Large intestine (tissue), 3 donors: ENCODE data around the gene CFAP52. TPM values are rescaled to one million over a fixed set of nuclear protein-coding genes. Genes with fewer than 3 reads are reported as not detected.

Experiments
- DNase-seq, 2 donors: peaks; one replicate each; pipeline versions ENCODE4 v3.0.0 to v3.0.0-alpha.2; 2013
- H3K27ac ChIP-seq: one replicate; pipeline ENCODE4 v1.5.1; 2013; ENCODE audit warnings: low read length
- H3K27me3 ChIP-seq: 2 replicates; pipeline ENCODE4 v1.6.1; 2013; ENCODE audit warnings: low read length; ENCODE audit not compliant: control insufficient read depth, insufficient read depth
- H3K36me3 ChIP-seq: 2 replicates; pipeline ENCODE4 v1.6.1; 2013; ENCODE audit warnings: low read length; ENCODE audit not compliant: control insufficient read depth, insufficient read depth
- H3K4me1 ChIP-seq: one replicate; pipeline ENCODE4 v1.6.1; 2013; ENCODE audit warnings: low read length; ENCODE audit not compliant: control insufficient read depth, insufficient read depth
- H3K4me3 ChIP-seq: one replicate; pipeline ENCODE4 v1.5.1; 2013; ENCODE audit warnings: low read length
- H3K9me3 ChIP-seq: one replicate; pipeline ENCODE4 v1.6.1; 2013; ENCODE audit warnings: mild to moderate bottlenecking, low read depth, low read length, moderate library complexity; ENCODE audit not compliant: control insufficient read depth
- WGBS: methylation state at CpG from one replicate; pipeline ENCODE4 v1.1.5; 2013; ENCODE audit warnings: low lambda C conversion rate; ENCODE audit not compliant: insufficient coverage; 5-methylcytosine and 5-hydroxymethylcytosine counted together
- polyA plus RNA-seq: library from polyadenylated mRNA; unstranded; fragments of 120-200 nt; gene quantifications from one replicate; pipeline ENCODE4 v1.2.1, GENCODE V29; 2013

The CFAP52 gene
- polyA plus RNA-seq, 1 donor, result 0.45 TPM

- WGBS, result no CpG with 5 or more reads among the region's 6 CpGs
- no peak for DNase-seq
- Histone ChIP-seq H3K9me3 (no peaks in the 10 kb centered on the region), H3K4me1 (no peaks in the 10 kb centered on the region), H3K27ac (no peak overlapping the region), H3K27me3 (no peaks in the 10 kb centered on the region), H3K4me3 (no peak overlapping the region), H3K36me3 (no peaks in the 10 kb centered on the region)
Measured at GRCh38 chr17:9669551-9670008, 93.1 kb downstream of the CFAP52 start.

- H3K4me3 ChIP-seq, result no peak overlapping the region
- WGBS, result 100% methylated on average over 1 of the region's 8 CpGs
Measured at GRCh38 chr17:9670596-9670995, 94.2 kb downstream of the CFAP52 start.

GRCh38 chr17:9671559-9671958, 95.1 kb downstream of the CFAP52 start:
- Histone ChIP-seq H3K4me3 (no peak overlapping the region), H3K36me3 (no peaks in the 10 kb centered on the region), H3K27me3 (no peaks in the 10 kb centered on the region), H3K9me3 (no peaks in the 10 kb centered on the region), H3K4me1 (no peaks in the 10 kb centered on the region), H3K27ac (no peak overlapping the region)
- no peak for DNase-seq
- WGBS, result 57% methylated on average over 1 of the region's 4 CpGs

More at GRCh38 chr17:9670596-9670995, 94.2 kb downstream of the CFAP52 start:
- H3K9me3 ChIP-seq, result no peaks in the 10 kb centered on the region
- DNase-seq, result no peak
- no peaks in the 10 kb centered on the region for H3K4me1 ChIP-seq
- no peaks in the 10 kb centered on the region for H3K36me3 ChIP-seq
- no peaks in the 10 kb centered on the region for H3K27me3 ChIP-seq
- H3K27ac ChIP-seq, result no peak overlapping the region

- Histone ChIP-seq H3K27me3 (no peaks in the 10 kb centered on the region), H3K36me3 (no peaks in the 10 kb centered on the region), H3K9me3 (no peaks in the 10 kb centered on the region), H3K4me1 (no peaks in the 10 kb centered on the region), H3K4me3 (no peak overlapping the region), H3K27ac (no peak overlapping the region)
- DNase-seq, result no peak
- WGBS, result 100% methylated on average over 2 of the region's 8 CpGs
Measured at GRCh38 chr17:9672266-9672665, 95.8 kb downstream of the CFAP52 start.

GRCh38 chr17:9672691-9673090, 96.2 kb downstream of the CFAP52 start:
- Histone ChIP-seq H3K27me3 (no peaks in the 10 kb centered on the region), H3K27ac (no peak overlapping the region), H3K4me1 (no peaks in the 10 kb centered on the region), H3K9me3 (no peaks in the 10 kb centered on the region), H3K4me3 (no peak overlapping the region), H3K36me3 (no peaks in the 10 kb centered on the region)
- DNase-seq, result no peak
- WGBS, result 100% methylated on average over 2 of the region's 6 CpGs

- WGBS, result 80% methylated on average over 1 of the region's 4 CpGs
- Histone ChIP-seq H3K4me1 (no peaks in the 10 kb centered on the region), H3K27me3 (no peaks in the 10 kb centered on the region), H3K4me3 (no peak overlapping the region), H3K36me3 (peaks cover 4% of the 10 kb centered on the region), H3K27ac (no peak overlapping the region), H3K9me3 (peaks cover 3% of the 10 kb centered on the region)
- no peak for DNase-seq
Measured at GRCh38 chr17:9676084-9676483, 99.6 kb downstream of the CFAP52 start.

- H3K4me1 ChIP-seq, result no peaks in the 10 kb centered on the region
- no peak overlapping the region for H3K27ac ChIP-seq
- no peak for DNase-seq
- H3K4me3 ChIP-seq, result no peak overlapping the region
- H3K27me3 ChIP-seq, result no peaks in the 10 kb centered on the region
- WGBS, result no CpG with 5 or more reads among the region's 4 CpGs
- peaks cover 3% of the 10 kb centered on the region for H3K9me3 ChIP-seq
- peaks cover 4% of the 10 kb centered on the region for H3K36me3 ChIP-seq
Measured at GRCh38 chr17:9676820-9677310, 100.4 kb downstream of the CFAP52 start.

GRCh38 chr17:9677411-9677810, 101.0 kb downstream of the CFAP52 start:
- Histone ChIP-seq H3K36me3 (peaks cover 4% of the 10 kb centered on the region), H3K27me3 (no peaks in the 10 kb centered on the region), H3K4me3 (no peak overlapping the region), H3K4me1 (no peaks in the 10 kb centered on the region), H3K9me3 (peaks cover 3% of the 10 kb centered on the region), H3K27ac (no peak overlapping the region)
- no CpG with 5 or more reads among the region's 7 CpGs for WGBS
- no peak for DNase-seq

- Histone ChIP-seq H3K9me3 (peaks cover 3% of the 10 kb centered on the region), H3K4me3 (no peak overlapping the region), H3K36me3 (peaks cover 8% of the 10 kb centered on the region), H3K27me3 (no peaks in the 10 kb centered on the region), H3K27ac (no peak overlapping the region), H3K4me1 (no peaks in the 10 kb centered on the region)
- no peak for DNase-seq
- 82% methylated on average over 2 of the region's 4 CpGs for WGBS
Measured at GRCh38 chr17:9677896-9678295, 101.5 kb downstream of the CFAP52 start.

- H3K4me3 ChIP-seq, result no peak overlapping the region
- no peak overlapping the region for H3K27ac ChIP-seq
- 96% methylated on average over 4 of the region's 10 CpGs for WGBS
- no peak for DNase-seq
- no peaks in the 10 kb centered on the region for H3K27me3 ChIP-seq
- H3K36me3 ChIP-seq, result peaks cover 15% of the 10 kb centered on the region
- H3K4me1 ChIP-seq, result no peaks in the 10 kb centered on the region
- H3K9me3 ChIP-seq, result no peaks in the 10 kb centered on the region
Measured at GRCh38 chr17:9684955-9685621, 108.6 kb downstream of the CFAP52 start.
